SIG-M5 (cell line): ENCODE results near the gene NDUFV1.
"Not testable (repeated sequence)": the region's sequence is repeated elsewhere in the genome, so short reads cannot be mapped to it uniquely, and the experiment has no call there.

Source experiments
- DNase-seq: peaks from one replicate; lab custom pipeline; 2025; lab: John Stamatoyannopoulos, UW

The NDUFV1 gene

DNA sequence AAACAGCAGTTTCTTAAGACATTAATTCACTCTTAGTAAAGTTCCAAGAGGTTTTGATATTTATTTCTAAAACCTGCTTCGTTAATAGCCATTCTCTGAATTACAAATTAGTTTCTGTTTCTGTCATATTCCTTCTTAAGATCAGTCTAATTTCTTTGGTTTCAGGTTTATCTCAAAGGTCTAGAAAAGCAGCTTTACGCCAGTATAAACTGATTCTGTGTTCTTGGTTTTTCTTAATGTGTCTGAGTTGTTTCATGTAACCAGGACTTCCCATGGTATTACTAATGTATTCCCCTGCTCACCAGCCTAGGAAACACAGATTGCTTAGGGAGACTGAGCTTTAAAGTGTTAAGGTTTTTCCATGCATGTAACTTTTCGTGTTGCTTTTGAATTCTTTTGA lies 50.6 kb downstream of the NDUFV1 start:
- no peak for DNase-seq

GRCh38 chr11:67659651-67660165 lies 53.0 kb downstream of the NDUFV1 start:
- DNase-seq, result not testable (repeated sequence)

DNA sequence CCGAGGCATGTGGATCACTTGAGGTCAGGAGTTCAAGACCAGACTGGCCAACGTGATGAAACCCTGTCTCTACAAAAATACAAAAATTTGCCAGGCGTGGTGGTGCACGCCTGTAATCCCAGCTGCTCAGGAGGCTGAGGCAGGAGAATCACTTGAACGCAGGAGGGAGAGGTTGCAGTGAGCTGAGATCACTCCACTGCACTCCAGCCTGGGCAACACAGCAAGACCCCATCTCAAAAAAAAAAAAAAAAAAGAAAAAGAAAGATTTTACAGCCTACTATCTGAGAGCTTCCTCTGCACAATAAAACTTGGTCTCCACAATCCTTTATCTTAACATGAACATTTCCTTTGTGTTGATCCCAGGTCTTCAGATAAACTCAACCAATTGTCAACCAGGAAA lies 54.0 kb downstream of the NDUFV1 start:
- DNase-seq, result not testable (repeated sequence)
